ENCODE results near the gene NDUFC1.
"Not testable (repeated sequence)": the region's sequence is repeated elsewhere in the genome, so short reads cannot be mapped to it uniquely, and the experiment has no call there.

Gene NDUFC1

GRCh38 chr4:139301821-139302611, at the start of gene NDUFC1:
TSS of gene NDUFC1 (minus strand) at chr4:139302477. CDS start at chr4:139295798, 6,679 bp downstream.
- peak in 41 of 42 donors; percentile 31 to 79 (median 56) for DNase-seq
- intact Hi-C loops (cut with DNase I): loop anchor here (1.0 to 5.0 kb wide), 2 partner anchors 125 to 220 kb away; partner anchors contain the start of gene ELF2

DNA sequence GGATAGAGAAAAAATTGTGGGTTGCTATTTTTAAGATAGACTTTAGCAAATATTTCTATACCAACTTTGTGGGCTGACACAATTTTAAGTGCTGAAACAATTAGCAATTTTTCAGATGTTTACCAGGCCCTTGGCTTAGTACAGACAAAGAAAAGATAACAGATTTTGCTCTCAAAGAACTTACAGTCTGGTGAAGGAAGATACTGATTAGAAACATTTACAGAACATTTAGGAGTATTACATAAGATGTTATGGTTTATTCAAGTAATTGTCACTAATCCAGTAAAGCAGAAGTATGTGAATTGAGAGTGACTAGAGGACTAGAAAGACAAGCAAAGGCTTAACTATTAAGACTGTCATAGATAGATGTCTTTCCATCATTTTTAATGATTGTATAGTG, 35.3 kb upstream of the NDUFC1 start:
- intact Hi-C loops (cut with DNase I): no loop called here
- DNase-seq: no peak

DNA sequence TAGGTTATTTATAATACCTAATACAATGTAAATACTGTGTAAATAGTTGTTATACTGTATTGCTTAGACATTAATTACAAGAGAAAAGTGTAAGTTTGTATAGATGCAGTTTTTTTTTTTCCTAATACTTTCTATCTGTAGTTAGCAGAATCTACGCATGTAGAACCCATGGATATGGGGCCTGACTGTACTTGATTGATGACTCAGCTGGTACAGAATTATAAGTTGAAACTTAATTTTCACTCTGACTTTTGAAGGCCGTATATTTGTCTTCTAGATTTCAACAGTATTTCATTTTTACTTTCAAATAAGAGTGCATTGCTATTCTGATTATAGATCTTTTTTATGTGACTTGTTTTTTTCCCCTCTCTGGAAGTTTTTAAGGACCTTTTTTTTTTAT, 30.8 kb upstream of the NDUFC1 start:
- peak in 1 of 42 donors; percentile 8 for DNase-seq
- intact Hi-C loops (cut with DNase I): no loop called here

GRCh38 chr4:139331185-139331584, 28.9 kb upstream of the NDUFC1 start:
- intact Hi-C loops (cut with DNase I): no loop called here
- DNase-seq: no peak

DNA sequence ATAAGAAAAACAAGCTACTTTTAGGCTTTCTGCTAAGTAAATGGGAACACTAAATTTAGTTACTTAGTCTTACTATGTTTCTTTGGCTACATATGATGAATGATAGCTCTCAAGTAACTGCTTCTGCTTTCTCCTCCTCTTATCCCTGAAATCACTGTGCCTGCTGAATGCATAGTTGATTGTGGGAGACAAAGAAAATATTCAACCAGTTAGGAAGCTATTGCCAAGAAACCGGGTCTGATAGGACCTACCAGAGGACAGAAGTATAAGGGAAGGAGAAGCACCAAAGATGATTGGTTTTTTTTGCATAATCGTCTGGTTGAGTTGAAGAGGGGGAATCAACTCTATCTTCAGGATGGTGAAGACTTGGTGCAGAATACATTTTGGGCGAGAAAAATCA, 28.0 kb upstream of the NDUFC1 start:
- intact Hi-C loops (cut with DNase I): no loop called here
- peak in 4 of 42 donors; percentile 13 to 47 (median 32) for DNase-seq

DNA sequence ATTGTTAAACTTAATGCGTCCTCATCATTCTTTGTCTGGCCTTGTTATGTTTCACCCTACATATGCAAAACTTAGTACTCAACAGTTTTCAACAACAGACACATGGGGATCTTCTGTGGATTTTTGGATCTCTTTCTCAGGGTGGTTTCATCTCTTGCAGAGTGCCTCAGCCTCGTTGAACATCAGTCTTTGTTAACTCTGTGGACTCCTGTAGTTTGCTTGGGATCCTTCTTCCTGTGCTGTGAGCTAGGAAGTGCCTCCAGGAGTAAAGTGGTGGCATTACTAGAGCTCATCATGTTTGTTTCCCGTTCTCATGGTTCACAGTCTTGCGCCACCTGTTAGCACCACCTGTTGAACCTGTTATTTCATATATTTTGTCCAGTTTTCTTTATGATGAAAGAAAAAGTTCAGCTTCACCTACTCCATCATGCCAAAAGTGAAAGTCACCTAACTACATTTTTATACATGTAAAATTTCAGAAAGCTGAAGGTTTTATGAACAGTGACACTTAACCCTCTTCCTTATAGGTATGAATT, 27.5 kb upstream of the NDUFC1 start:
- intact Hi-C loops (cut with DNase I): no loop called here
- no peak for DNase-seq

DNA sequence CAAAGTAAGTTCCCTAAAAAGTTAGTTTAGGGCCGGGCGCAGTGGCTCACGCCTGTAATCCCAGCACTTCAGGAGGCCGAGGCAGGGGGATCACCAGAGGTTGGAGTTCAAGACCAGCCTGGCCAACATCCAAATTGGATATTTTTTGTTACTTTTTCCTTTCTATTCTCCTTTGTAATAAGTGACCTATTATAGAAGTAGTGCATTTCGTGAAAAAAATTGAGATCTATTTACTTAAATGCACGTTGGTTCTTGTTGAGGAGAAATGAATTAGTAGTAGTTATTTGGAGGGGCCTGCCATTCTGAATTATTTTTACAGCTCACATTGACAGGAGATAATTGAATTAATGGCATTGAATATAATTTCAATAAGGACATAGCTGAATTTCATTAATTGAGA, 22.3 kb upstream of the NDUFC1 start:
- DNase-seq: no peak
- intact Hi-C loops (cut with DNase I): no loop called here

DNA sequence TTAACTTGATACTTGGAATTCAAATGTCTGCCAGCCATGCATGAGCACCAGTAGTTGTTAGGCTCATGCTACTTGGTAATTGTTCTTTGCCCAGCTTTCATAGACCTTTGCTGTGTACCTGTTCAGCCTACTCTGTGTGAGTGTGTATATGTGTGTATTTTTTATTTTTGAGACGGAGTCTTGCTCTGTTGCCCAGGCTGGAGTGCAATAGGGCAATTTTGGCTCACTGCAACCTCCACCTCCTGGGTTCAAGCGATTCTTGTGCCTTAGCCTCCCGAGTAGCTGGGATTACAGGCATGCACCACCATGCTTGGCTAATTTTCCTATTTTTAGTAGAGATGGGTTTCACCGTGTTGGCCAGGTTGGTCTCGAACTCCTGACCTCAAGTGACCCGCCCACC, 20.3 kb upstream of the NDUFC1 start:
- intact Hi-C loops (cut with DNase I); DNase-seq: not testable (repeated sequence)

- DNase-seq; intact Hi-C loops (cut with DNase I): not testable (repeated sequence)
Observed at GRCh38 chr4:139322070-139322469, 19.8 kb upstream of the NDUFC1 start.

DNA sequence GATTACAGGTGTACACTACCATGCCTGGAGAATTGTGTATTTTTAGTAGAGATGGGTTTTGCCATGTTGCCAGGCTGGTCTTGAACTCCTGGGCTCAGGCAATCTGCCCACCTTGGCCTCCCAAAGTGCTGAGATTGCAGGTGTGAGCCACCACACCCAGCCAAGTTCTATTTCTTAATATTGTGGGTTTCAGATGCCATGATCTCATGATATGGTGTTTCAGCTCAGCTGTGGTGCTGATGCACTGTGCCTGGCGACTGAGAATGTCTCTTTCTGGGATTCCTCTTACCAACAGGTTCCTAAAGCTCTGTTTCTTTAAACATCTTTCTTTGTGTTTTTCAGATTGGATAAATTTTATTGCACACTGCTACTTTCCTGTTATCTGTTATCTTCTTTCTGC, 17.3 kb upstream of the NDUFC1 start:
- DNase-seq: no peak
- intact Hi-C loops (cut with DNase I): no loop called here

- DNase-seq: no peak
- intact Hi-C loops (cut with DNase I): no loop called here
Observed at GRCh38 chr4:139317635-139318034, 15.4 kb upstream of the NDUFC1 start.

DNA sequence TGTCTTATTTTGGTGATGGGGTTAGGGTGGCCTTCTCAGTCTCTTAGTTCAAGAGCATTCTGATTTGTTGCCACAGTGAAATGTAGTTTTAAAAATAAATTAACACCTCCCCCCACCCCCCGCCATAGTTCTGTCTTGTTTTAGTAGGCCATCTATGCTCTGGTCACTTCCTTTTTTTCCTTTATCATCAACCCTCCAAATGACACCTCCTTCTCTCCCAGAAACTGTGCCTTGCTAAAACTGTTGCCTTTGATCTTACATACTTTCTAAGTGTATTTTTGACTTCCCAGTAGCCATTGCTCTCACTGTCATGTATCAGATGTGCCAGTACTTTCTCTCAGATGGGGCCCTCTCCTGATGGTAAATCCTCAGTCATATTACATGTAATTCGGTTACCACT, 14.5 kb upstream of the NDUFC1 start:
- DNase-seq: no peak
- intact Hi-C loops (cut with DNase I): no loop called here

GRCh38 chr4:139315221-139315675, 13.0 kb upstream of the NDUFC1 start:
- DNase-seq: no peak
- intact Hi-C loops (cut with DNase I): no loop called here

- intact Hi-C loops (cut with DNase I): no loop called here
- DNase-seq: no peak
Observed at GRCh38 chr4:139314047-139314800, 11.9 kb upstream of the NDUFC1 start.

DNA sequence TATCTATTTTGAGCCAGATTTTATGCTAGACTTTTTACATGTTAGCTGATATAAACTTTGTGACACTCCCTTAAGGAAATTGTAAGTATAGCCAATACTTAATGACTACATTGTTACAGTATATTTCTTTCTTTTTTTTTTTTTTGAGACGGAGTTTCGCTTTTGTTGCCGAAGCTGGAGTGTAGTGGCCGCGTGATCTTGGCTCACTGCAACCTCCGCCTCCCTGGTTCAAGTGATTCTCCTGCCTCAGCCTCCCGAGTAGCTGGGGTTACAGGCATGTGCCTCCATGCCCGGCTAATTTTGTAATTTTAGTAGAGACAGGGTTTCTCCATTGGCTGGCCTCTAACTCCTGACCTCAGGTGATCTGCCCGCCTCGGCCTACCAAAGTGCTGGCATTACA, 11.1 kb upstream of the NDUFC1 start:
- intact Hi-C loops (cut with DNase I); DNase-seq: not testable (repeated sequence)

DNA sequence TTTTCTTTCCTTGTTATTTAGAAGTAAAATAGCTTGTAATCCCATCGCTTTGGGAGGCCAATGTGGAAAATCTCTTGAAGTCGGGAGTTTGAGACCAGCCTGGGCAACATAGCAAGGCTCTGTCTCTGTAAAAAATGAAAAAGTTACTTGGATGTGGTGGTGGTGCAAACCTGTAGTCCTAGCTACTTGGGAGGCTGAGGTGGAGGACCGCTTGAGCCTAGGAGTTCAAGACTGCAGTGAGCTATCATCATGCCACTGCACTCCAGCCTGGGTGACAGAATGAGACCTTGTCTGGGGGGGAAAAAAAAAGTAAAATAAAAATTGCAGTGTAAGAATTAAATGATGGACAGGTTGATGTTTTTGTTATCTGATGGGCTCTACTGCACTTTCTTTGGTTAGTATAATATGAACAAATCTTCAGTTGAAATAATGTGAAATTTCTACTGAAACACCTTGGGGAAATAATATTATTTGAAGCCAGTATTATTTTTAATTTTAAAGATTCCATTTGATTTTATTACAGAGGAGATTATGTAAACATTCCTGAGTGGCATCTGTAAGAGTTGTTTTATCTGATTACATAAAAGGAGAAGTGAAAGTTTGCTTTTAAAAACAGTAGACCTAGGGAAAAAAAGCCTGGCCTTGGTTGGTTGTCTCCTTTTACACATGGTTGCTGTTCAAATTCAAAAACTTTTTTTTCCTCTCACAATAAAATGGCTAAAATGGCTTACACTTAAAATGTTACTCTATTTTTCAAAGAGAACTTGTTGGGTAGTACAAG, 10.5 kb upstream of the NDUFC1 start:
- intact Hi-C loops (cut with DNase I): no loop called here
- DNase-seq: no peak

DNA sequence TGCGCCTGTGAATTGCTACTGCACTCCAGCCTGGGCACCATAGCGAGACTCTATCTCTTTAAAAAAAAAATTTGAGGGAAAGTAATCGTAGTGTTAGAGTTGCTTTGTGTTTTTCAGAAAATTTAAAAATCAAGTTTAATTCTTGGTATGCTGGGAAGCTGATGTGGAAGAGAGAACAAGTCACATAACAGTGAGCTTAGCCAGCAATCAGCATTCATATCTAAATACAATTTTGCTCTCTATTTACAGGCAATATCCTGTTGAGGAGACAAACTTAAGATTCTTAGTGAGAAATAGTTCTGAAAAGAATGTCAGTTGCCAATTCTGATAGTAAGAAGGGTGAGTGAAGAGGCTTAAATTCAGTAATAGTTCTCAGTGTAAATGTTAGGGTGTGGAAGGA, 9.6 kb upstream of the NDUFC1 start:
- intact Hi-C loops (cut with DNase I): no loop called here
- no peak for DNase-seq

- DNase-seq: no peak
- intact Hi-C loops (cut with DNase I): loop anchor here (5.0 kb wide), 1 partner anchor 223 kb away; no protein-coding TSS in a partner anchor
Observed at GRCh38 chr4:139304920-139305319, 2.6 kb upstream of the NDUFC1 start.

Measured in head of caudate nucleus (tissue), 42 donors.